Brain pericyte (primary cell): ENCODE data around the gene FAM227B.
"Not testable (repeated sequence)": the region's sequence is repeated elsewhere in the genome, so short reads cannot be mapped to it uniquely, and the experiment has no call there.

Experiments used
- DNase-seq: peaks from one replicate; pipeline ENCODE4 v3.0.0-alpha.2; 2012; ENCODE audit warnings: low read depth, low spot score

Gene FAM227B

GRCh38 chr15:49612240-49612639 is 8.4 kb downstream of the FAM227B start:
- DNase-seq, result not testable (repeated sequence)

GRCh38 chr15:49610157-49610918 is 10.3 kb downstream of the FAM227B start:
- no peak for DNase-seq

GRCh38 chr15:49606594-49606993 is 14.0 kb downstream of the FAM227B start:
- no peak for DNase-seq

GRCh38 chr15:49605588-49605987 is 15.0 kb downstream of the FAM227B start:
- no peak for DNase-seq

- no peak for DNase-seq
These were observed 15.8 kb downstream of the FAM227B start for GRCh38 chr15:49604625-49605409.

- DNase-seq, result not testable (repeated sequence)
These were observed 27.7 kb downstream of the FAM227B start for GRCh38 chr15:49592829-49593316.

- no peak for DNase-seq
These were observed 31.6 kb downstream of the FAM227B start for GRCh38 chr15:49589030-49589429.

GRCh38 chr15:49573421-49573820 is 47.2 kb downstream of the FAM227B start:
- no peak for DNase-seq

GRCh38 chr15:49570672-49571071 is 49.9 kb downstream of the FAM227B start:
- no peak for DNase-seq

- DNase-seq, result no peak
These were observed 50.4 kb downstream of the FAM227B start for GRCh38 chr15:49570174-49570573.

GRCh38 chr15:49560045-49560444 is 60.6 kb downstream of the FAM227B start:
- no peak for DNase-seq

- DNase-seq, result no peak
These were observed 61.7 kb downstream of the FAM227B start for GRCh38 chr15:49558929-49559328.

- DNase-seq, result no peak
These were observed 64.2 kb downstream of the FAM227B start for GRCh38 chr15:49556437-49556836.

- DNase-seq, result not testable (repeated sequence)
These were observed 70.3 kb downstream of the FAM227B start for GRCh38 chr15:49550342-49550741.

GRCh38 chr15:49538520-49538919 is 82.1 kb downstream of the FAM227B start:
- DNase-seq, result no peak

GRCh38 chr15:49530092-49530491 is 90.5 kb downstream of the FAM227B start:
- DNase-seq, result no peak

- DNase-seq, result no peak
These were observed 92.3 kb downstream of the FAM227B start for GRCh38 chr15:49528289-49528688.

- DNase-seq, result no peak
These were observed 98.8 kb downstream of the FAM227B start for GRCh38 chr15:49521802-49522201.

GRCh38 chr15:49512739-49513138 is 107.9 kb downstream of the FAM227B start:
- not testable (repeated sequence) for DNase-seq

- no peak for DNase-seq
These were observed 113.4 kb downstream of the FAM227B start for GRCh38 chr15:49507261-49507660.

- no peak for DNase-seq
These were observed 114.3 kb downstream of the FAM227B start for GRCh38 chr15:49506341-49506740.

- DNase-seq, result no peak
These were observed 119.0 kb downstream of the FAM227B start for GRCh38 chr15:49501586-49501985.
